Measurements from ENCODE around the gene TMEM121.

The TMEM121 gene

DNA sequence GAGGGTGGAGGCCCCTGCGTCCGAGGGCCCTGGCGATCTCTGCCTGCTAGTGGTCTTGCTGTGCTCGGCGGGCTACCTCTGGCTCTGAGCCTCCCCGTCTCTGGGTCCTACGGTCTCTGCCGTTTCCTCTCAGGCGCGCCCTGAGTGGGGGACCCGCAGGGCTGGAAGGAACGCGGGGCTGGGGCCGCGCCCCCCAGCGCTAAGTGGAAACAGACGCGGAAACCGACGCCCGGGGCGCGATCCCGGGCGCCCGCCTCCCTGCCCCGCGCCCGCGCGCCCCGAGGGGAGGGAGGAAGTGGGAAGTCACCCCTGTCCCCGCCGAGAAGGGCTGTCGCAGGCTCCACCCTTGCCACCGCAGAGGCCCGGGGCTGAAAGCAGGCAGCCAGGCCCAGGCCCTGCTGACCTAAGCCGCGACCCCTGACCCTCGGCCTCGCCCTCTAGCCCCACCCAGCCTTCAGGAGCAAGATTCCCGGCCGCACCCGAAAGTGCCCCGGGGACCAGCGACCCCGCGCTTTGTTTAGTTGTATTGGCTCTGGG, 38.9 kb upstream of the TMEM121 start:
- peak; percentile 69 for DNase-seq

DNA sequence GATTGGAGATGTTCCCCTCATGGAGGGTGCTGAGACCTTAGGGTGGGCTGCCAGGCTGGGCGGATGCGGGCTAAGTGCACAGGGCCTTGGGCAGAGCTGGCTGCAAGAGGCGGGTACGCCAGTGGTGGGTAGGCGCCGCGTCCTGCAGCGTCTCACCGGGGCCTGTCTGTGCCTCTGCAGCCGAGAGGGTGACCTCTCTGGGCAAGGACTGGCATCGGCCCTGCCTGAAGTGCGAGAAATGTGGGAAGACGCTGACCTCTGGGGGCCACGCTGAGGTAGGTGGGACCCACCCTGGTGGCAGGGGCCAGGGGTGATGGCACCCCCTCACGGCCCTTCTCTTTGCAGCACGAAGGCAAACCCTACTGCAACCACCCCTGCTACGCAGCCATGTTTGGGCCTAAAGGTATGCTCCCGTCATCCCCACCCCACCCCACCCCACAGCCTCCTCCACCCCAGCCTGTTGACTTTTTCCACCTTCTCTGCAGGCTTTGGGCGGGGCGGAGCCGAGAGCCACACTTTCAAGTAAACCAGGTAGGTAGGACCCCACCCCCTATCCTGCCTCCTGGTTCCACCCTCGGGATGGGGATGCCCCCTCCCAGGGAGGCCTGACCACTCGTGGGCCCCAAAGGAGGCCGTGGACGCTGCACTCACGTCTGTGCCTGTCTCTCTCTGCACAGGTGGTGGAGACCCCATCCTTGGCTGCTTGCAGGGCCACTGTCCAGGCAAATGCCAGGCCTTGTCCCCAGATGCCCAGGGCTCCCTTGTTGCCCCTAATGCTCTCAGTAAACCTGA, 38.2 kb upstream of the TMEM121 start:
- peak; percentile 27 for DNase-seq

- DNase-seq = no peak
Observed at GRCh38 chr14:105488781-105489541, 37.4 kb upstream of the TMEM121 start.

GRCh38 chr14:105489542-105490266, 36.7 kb upstream of the TMEM121 start:
- DNase-seq = peak; percentile 82

- DNase-seq = no peak
Observed at GRCh38 chr14:105490267-105490571, 36.2 kb upstream of the TMEM121 start.

DNA sequence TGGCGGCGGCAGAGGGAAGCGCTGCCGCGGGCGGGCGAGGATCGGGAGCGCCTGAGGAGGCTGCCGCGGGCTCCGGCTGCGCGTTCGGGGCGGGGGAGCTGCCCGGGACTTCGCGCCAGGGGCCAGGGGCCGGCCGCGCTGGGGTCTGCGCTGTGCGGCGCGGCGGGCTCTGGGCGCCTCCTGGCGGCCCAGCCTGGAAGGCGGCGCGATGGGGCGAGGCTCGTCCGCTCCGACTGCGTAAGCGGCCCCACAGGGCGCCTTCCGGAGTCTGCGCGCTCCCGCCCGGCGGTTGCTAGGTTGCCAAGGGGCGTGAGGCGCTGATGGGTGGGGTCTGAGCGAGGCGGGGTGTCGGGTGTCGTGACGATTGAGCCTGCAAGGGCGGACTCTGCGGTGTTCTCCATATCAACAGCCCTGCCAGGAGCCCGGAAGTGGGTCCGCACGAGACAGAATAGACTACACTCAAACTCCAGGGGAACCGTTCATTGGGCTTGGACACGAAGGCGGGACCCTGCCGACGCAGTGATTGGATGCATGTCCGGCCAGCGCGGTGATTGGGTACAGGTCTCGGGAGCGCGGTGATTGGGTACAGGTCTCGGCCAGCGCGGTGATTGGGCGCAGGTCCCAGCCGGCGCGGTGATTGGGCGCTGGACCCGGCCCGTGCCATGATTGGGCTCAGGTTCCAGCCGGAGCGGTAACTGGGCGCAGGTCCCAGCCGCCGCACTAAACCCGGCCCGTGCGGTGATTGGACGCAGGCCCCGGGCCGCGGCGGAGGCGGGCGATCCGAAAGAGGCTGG, 35.6 kb upstream of the TMEM121 start, which contains the start of gene TEDC1:
TSS of gene TEDC1 (plus strand) at position 675 of the 794 bp plus-strand sequence. CDS start 130 bp downstream, outside the sequence.
- DNase-seq = peak; percentile 98

DNA sequence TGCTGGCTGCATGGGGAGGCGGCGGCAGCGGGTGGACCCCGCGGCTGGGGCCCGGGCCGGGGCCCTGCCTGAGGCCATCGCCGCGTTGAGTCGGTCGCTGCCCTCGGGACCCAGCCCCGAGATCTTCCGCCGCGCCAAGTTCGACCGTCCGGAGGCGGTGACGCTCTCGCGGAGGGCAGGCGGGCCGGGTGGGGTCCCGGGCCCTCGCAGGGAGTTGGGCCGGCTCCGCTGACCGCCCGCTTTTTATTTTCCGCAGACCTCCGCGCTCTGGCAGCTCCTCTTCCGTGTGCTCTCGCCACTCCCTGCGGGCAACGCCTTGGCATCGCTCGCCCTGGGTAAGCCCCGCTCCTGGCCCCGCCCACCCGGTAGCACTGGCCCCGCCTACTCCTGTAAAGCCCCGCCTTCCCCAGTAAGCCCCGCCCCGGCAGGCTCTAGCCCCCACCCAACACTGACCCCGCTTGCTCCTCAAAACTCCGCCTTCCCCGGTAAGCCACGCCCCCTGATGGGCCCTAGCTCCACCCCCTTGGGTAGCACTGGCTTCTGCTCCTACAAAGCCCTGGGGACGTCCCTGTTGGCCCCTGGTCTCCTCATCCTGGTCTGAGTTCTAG, 34.9 kb upstream of the TMEM121 start:
- peak; percentile 73 for DNase-seq

- no peak for DNase-seq
Observed at GRCh38 chr14:105492031-105492970, 34.1 kb upstream of the TMEM121 start.

DNA sequence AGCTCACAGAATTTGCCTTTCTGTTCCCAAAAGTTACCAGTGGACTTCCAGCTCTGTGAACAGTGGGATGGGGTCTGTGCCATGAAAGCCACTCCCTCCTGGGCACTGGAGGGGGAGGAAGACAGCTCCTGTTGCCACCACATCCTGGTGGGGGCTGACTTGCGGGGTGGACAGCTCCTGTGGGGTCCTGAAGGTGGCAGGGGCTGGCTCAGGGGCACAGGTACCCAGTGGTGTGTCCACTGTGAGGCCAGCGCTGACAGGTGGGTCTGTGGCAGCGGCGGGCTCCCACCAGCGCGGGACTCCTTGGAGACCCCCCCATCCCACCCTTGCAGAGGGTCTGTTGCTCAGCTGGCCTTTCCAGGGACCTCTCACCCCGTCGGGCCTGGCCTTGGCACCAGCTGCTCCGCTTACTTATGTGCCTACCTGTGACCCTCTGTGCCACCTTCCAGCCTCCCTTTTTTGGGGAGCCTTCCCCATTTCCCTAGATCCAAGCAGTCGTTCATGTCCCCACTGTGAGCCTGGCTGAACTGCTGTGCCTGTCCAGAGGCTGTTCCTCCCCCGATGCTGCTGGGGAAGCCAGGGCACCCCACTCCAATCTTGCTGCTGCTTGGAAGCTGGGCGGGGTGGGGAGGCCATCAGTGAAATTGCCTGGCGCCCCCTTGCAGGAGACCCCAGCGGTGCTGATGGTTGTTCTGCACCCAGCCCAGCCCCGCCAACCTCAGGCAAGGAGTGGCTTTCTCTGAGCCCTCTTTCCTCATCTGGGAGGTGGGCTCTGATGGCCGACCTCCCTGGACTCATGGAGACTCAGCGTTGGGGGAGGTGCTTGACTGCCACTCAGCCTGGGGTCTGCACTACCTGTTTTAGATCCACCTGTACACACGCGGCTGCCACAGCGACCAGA, 33.2 kb upstream of the TMEM121 start:
- no peak for DNase-seq

DNA sequence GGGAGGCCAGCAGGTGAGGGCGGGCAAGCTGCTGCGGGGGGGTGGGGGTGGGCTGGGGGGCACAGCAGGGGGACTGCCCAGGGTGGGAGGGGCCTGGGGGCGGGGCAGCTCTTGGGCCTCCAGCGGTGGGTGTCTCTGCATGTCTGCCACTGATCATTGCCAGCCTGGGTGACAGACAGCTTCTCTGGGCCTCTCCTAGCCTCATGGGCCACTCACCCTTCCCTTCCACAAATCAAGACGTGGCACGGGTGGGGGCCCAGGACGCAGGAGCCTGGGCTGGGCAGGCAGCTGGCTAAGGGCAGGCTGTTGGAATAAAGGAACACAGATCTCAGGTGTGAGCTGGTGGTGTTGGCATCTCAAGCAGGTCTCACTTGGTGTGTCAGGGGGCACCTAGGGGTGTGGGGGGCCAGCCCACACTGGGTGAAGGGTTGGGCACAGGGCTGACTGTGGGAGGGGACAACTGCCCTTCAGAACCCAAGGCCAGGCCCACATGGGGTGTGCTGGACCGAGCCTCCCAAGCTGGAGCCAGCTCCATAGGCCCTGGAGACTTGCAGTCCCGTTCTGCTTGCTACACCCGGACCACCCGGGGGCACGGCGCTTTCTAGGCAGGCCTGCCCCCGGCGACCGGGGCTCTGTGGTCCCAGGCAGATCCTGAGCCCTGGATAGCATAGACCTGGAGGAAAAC, 32.3 kb upstream of the TMEM121 start:
- no peak for DNase-seq

- DNase-seq = no peak
Observed at GRCh38 chr14:105494606-105494929, 31.8 kb upstream of the TMEM121 start.

GRCh38 chr14:105495101-105495989, 31.0 kb upstream of the TMEM121 start:
- no peak for DNase-seq

- no peak for DNase-seq
Observed at GRCh38 chr14:105495990-105496830, 30.2 kb upstream of the TMEM121 start.

DNA sequence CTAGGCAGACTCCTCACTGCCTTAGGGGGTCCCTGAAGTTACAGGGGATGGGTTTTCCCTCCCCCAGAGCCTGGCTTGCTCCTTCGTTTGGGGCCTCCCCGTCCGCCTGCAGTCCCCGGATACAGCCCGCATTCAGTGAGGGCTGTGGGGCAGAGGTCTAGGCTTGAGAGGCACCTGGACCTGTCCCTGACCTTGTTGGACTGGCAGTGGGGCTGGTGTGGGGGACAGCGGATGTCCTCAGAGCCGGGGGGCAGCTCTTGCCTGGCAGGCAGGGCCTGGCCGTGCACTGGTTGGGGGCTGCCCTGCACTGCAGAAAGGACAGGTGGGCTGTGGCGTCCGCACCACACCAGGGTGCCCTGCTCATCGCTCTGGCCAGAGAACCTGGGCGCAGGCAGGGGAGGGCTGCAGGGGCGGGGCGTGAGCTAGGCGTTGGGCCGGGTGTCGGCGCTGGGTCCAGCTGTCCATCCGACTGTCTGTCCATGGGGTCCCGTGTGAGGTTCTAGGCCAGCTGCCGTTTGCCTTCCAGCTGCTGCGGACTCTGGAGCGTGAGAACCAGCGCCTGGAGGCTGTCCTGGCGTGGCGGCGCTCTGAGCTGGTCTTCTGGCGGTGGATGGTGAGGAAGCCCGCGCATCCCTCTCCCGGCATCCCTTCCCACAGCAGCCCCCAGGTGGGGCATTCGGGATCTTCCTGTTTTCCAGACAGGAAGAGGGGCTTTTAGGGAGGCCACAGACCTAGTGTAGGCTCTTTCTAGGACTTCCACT, 29.4 kb upstream of the TMEM121 start:
- DNase-seq = no peak

GRCh38 chr14:105497671-105498429, 28.5 kb upstream of the TMEM121 start:
- no peak for DNase-seq
